ENCODE data around the gene OSTC.
"Not testable (repeated sequence)": the region's sequence is repeated elsewhere in the genome, so short reads cannot be mapped to it uniquely, and the experiment has no call there.

OSTC gene

DNA sequence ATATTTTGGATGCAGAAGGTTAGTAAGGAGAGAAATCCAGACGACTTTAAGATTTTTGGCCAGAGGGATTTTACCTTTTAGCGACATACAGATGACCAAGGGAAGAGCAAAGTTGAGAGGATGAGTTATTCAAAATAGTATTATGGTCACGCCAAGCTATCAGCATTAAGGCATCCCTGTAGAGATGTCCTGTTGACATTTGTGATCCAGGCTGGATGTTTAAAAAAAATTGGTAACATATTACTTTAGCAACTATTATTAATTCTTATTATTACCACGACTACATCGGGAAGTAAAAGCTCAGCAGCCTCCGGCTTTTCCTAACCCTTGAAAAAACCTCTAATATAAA is 562 bp upstream of the OSTC start:
- DNase-seq, result no peak

GRCh38 chr4:108651014-108651791 is 804 bp downstream of the OSTC start:
- DNase-seq, result peak; percentile 49

DNA sequence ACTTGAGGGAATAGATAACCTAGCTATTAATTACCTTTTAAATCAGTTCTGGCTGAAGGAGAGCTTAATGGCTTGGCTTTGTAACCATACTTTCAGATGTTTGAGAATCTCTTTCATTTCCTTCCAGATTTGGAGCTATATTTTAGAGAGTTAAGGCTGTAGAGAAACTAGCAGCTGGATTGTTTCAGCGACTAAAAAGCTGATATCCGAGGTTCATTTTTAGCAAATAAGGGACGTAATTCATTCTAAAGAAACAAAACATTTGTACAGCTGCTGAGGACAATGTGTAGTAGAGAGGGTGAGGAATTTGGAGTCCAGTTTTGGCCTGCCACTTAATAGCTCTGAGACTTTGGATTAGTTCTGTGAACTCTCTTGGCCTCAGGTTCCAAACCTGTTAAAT is 12.2 kb downstream of the OSTC start:
- DNase-seq, result no peak

DNA sequence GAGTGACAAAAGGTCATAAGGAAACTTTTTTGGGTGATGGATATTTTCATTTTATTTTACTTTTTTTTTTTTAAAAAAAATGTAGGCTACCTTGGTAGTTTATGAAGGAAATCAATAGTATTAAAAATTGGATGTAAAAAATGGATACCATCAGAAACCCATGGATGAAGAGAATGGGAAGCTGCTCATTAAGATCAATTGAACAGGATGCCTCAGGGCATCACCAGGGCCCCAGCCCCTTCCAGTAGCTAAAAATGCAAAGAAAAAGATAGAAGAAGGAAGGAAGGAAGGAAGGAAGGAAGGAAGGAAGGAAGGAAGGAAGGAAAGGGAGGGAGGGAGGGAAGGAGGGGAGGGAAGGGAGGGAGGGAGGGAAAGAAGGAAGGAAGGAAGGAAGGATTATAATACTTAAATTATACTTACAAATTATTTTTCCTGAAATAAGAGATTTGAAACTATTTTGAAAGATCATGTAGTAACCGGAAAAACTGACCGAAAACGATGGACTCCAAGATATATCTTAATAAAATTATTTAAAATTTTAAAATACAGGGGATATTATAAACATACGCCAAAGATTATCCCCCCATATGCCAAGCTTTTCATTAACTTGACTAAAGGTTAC is 24.1 kb downstream of the OSTC start:
- no peak for DNase-seq

GRCh38 chr4:108681321-108681809 is 31.0 kb downstream of the OSTC start:
- DNase-seq, result no peak

- DNase-seq, result peak; percentile 52
These were observed 33.1 kb downstream of the OSTC start for GRCh38 chr4:108683479-108683878.

DNA sequence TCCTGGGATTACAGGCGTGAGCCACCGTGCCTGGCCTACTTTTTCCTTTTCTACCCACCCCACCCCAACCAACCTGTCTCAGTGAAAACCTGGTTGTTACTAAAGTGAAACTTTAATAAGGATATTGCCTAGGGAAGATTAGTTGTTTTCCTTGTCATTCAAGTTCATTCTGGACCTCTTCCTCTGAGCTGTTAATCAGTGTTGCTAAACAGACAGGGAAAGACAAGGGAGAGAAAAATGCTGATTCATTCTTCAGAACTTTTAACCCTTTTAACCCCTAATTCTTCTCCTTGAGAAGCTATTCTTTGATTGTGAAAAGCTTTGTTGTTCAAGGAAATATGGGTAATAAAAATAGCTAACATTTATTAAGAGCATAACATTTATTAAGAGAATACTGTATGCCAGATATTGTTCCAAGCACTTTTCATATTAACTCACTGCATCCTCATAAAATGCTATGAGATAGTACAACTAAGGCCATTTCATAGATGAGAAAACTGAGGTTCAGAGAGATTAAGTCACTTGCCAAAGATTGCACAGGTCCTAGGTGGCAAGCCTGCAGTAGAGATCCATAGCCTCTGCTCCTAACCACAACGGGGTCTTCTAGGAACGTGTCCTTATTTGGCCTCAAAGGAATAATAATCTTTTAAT is 34.8 kb downstream of the OSTC start:
- no peak for DNase-seq

- DNase-seq, result no peak
These were observed 40.3 kb downstream of the OSTC start for GRCh38 chr4:108690738-108691137.

DNA sequence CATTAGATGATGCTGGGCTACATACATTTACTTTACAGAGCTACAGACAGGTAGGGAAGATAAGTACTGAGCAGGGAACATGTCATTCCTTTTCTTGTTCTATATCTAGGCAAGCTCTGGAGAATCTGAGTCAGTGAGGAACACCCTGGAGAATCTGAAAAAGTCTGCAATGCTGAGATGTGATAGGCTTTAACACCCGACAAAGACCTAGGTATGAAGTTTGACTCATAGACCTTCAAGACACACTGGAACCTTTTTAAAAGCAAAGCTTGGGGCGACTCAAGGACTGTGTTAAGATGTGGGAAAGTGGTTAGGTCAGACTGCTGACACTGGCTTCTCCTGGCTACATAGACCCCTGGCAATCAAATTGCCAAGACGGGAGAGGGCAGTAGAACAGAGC is 42.8 kb downstream of the OSTC start:
- DNase-seq, result no peak

DNA sequence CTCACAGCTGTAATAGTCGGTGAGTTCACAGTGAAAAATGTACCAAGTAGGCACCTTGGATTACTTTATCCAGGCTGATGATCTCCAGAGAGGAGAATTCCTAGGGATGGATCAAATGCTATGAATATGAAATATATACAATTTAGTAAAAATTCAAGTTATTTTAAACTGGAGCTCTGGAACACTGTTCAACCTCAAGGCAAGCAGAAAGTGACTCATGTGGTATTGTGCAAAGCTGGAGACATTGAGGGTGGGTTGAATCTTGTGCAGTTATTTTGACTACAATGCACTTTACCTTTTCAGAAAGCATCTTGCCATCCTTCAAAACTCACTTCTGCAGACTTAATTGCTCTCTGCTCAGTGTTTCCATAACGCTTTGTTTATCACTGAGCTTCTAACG is 43.4 kb downstream of the OSTC start:
- DNase-seq, result no peak

DNA sequence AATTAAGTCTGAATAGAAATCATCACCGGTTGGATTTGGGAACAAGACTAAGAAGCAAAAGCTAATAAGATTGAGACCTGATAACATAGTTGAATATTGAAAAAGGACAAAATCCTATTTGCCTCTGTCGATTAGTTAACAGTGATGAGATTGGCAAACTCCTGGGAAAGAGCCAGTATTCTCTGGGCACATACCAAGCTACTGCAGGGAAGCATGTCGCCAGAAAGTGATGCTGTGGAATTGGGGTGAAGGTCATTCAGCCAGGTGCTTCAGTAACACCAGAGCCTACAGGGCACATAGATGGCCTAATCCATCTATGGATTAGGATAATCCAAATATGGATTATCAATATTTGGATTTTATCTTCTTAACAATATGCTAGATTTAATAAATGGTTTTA is 44.0 kb downstream of the OSTC start:
- DNase-seq, result no peak

DNA sequence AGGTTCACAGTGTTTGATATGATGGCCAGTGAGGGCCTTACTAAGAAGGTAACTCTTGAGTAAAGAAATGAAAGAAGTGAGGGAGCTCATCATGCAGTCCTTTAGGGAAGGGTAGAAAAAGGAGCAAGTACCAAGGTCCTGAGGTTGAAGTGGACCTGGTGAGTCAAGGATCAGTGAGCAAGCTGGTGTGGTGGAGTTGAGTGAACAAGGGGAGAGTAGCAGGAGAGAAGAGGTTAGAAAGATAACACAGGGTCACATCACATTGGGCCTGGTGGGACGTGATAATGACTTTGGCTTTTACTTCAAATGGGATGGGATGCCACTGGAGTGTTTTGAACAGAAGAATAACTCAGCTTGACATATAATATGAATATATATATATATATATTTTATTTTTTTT is 44.7 kb downstream of the OSTC start:
- DNase-seq, result no peak

DNA sequence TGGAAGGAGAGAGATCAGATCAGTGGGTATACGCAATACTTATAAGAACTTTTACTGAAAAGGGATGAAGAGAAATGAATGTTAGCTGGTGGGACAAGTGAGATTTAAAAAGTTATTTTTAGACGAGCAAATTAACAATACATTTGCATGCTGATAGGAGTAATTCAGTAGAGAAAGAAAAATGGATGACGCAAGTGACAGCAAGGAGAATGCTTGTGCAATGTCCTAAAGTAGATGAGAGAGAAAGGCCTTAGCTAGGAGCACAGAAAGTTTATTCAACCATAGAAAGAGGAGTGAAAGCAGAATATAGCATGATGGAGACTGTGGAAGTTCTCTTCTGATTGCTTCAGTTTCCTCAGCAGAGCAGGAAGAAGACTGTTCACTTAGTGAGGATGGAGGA is 45.8 kb downstream of the OSTC start:
- DNase-seq, result no peak

DNA sequence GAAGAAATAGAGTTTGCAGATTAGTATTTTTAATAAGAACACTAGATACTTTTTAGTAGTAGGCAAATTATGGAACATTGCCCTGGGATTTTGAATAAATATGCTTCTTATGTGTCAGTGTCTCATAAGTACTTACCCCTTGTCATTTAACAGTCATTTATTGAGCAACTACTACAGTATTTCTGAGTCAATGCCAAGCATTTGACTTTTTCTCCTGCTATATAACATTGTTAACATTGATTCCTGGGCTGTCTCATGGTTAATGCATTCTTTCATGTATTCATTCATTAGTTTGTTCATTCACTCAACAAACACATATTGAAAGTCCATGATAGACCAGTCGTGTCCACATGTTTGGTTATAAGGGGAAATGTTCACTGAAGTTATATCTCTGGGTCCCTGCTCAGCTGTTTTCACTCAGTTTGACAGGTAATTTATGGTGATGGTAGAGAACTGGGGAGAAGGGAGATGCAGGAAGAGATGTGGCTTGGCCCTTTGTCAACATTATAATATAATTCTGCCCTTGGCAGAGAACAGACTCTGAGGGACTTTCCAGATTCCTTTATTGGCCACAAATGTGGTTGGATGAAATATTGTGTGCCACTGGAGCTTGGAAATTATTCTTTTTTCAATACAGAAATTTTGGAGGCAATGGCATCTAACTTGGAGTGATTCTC is 49.8 kb downstream of the OSTC start:
- no peak for DNase-seq

- no peak for DNase-seq
These were observed 52.6 kb downstream of the OSTC start for GRCh38 chr4:108702960-108703359.

DNA sequence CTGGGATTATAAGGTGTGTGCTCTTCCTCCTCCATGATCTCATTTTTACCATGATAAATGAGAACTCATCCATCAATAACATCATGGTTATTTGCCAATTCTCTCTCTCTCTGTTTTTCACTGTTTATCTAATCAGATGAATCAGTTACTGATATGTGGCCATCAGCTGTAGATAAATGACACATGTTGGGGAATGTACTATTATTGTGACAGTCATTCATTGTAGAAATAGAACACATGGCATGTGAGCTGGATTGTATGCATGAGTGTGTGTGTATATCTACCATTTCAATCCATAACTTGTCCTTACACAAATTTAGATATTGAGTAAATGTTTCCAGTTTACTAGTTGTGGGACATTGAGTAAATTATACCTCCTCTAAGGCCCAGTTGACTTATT is 53.0 kb downstream of the OSTC start:
- no peak for DNase-seq

DNA sequence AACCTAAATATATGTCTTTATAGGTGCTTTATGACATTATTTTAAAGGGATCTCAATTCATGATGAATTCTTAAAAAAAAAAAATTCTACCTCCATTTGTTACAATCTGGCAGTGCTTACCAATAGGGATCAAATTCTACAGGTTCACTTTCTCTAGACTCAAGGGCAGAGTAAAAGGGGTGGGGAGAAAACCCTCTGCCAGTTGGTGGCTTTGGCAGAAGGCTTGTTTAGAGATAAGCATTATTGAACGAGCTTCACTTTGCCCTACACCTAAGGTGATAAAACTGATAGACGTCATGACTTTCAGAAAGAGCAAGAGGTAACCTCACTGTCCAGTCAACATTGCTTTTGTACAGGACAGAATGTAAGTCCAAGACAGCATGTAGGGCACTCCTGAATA is 53.6 kb downstream of the OSTC start:
- DNase-seq, result no peak

- no peak for DNase-seq
These were observed 55.9 kb downstream of the OSTC start for GRCh38 chr4:108706289-108706688.

DNA sequence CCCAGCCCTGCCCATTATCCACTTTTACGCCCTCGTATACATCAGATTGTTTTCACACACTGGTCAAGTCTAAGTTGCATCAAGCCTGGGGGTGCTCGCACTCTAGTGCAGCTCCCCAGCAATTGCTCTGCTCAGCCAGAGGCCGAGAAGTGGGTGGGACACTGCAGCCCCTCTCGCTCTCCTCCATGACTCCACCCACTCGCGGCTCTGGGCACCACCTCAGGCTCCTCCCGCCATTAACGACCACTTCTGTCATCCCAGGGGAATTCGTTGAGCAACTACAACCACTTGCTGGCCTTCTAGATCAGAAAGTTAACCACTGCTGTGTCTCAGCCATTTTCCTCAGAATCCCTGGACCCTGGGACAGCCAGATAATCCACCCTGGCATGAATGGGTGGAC is 58.8 kb downstream of the OSTC start:
- DNase-seq, result no peak

GRCh38 chr4:108709722-108710121 is 59.3 kb downstream of the OSTC start:
- no peak for DNase-seq

DNA sequence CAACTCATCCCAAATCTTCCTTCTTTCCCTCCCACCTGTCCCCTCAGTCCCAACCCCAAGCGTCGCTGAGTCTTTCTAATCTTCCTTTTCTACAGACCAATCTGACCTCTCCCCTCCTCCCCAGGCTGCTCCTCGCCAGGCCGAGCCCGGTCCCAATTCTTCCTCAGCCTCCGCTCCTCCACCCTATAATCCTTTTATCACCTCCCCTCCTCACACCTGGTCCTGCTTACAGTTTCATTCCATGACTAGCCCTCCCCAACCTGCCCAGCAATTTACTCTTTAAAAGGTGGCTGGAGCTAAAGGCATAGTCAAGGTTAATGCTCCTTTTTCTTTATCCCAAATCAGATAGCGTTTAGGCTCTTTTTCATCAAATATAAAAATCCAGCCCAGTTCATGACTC is 60.2 kb downstream of the OSTC start:
- DNase-seq, result not testable (repeated sequence)

- DNase-seq, result no peak
These were observed 64.5 kb downstream of the OSTC start for GRCh38 chr4:108714880-108715279.

DNA sequence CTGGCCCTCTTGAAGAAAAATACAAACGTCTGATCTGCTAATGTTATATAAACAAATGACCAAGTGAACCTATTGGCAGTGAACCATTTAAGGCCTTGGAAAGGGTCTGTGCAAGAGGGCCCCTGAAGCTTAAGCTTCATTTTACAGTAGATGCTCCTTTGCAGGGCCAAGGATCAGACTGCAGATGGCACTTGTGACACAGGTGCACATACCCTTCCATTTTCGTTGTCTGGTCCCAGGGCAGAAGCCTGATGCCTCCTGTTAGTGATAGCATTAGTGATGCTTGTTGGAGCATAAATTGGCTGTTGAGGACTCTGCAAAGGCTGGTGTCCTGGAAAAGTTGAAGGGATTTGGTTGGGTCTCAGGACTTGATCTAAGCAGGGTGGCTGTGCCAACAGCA is 65.9 kb downstream of the OSTC start:
- no peak for DNase-seq

- DNase-seq, result no peak
These were observed 67.0 kb downstream of the OSTC start for GRCh38 chr4:108717386-108717785.
